Ureter (tissue), 1 donor: ENCODE measurements around the gene CLEC2B. TPM values are rescaled to one million over a fixed set of nuclear protein-coding genes. Genes with fewer than 3 reads are reported as not detected.

Source experiments
- DNase-seq: peaks from one replicate; pipeline ENCODE4 v3.0.0-alpha.2; 2020; ENCODE audit warnings: low spot score
- total RNA-seq: library from RNA; stranded (reverse); gene quantifications from one replicate; pipeline ENCODE4 v1.2.4, GENCODE V29; 2023
- donor health status: DM: yes; HTN: yes; CAD: no.

The CLEC2B gene
- total RNA-seq, 1 donor from 2014 or later = 8.7 TPM

DNA sequence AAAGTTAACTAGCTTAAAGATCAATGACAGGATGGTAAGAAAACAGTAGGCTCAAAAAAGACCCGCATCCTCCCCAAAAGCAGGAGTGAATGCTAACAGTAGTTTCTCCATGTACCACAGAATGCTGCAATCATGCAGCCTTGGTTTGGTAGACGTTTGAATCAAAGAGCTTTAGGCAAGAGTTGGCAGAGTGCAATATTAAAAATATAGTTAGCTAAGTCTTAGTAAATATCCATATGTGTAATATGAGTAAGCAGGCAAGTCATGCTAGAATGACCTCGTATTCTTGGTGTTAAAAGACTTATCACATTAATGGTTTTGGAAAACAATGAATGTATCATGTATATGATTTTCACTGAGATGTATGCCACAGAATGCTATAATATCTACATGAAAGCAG lies 60.6 kb downstream of the CLEC2B start:
- DNase-seq = no peak

GRCh38 chr12:9806714-9807113 lies 62.4 kb downstream of the CLEC2B start:
- DNase-seq = no peak

GRCh38 chr12:9805883-9806282 lies 63.3 kb downstream of the CLEC2B start:
- DNase-seq = no peak

Other genes with a start within 250 kb of the CLEC2B start
- 32.6 TPM for gene CLEC2D, start 199.6 kb downstream of the CLEC2B start, total RNA-seq
- gene CLECL1, start 136.3 kb downstream of the CLEC2B start, total RNA-seq = 0.91 TPM
- 10.7 TPM for gene CD69, start 108.5 kb downstream of the CLEC2B start, total RNA-seq
- gene KLRF1, start 41.9 kb downstream of the CLEC2B start, total RNA-seq = 0.42 TPM
- gene KLRF2, start 12.1 kb upstream of the CLEC2B start, total RNA-seq = not detected
- not detected for gene CLEC2A, start 63.0 kb upstream of the CLEC2B start, total RNA-seq
- 2.3 TPM for gene CLEC12A, start 102.1 kb upstream of the CLEC2B start, total RNA-seq
- gene CLEC1B, start 129.8 kb upstream of the CLEC2B start, total RNA-seq = not detected
- not detected for gene CLEC12B, start 141.3 kb upstream of the CLEC2B start, total RNA-seq
- 0.57 TPM for gene CLEC9A, start 161.3 kb upstream of the CLEC2B start, total RNA-seq
- gene CLEC1A, start 229.6 kb upstream of the CLEC2B start, total RNA-seq = 5.4 TPM